HG03175 (cell line): ENCODE results near the gene CABLES2.

Experiments used
- ATAC-seq: cut with Tn5 transposase; IDR thresholded peaks from one replicate; pipeline ENCODE4 v1.9.1; 2021; ENCODE audit warnings: mild to moderate bottlenecking, moderate library complexity; ENCODE audit not compliant: unreplicated experiment

CABLES2 gene

DNA sequence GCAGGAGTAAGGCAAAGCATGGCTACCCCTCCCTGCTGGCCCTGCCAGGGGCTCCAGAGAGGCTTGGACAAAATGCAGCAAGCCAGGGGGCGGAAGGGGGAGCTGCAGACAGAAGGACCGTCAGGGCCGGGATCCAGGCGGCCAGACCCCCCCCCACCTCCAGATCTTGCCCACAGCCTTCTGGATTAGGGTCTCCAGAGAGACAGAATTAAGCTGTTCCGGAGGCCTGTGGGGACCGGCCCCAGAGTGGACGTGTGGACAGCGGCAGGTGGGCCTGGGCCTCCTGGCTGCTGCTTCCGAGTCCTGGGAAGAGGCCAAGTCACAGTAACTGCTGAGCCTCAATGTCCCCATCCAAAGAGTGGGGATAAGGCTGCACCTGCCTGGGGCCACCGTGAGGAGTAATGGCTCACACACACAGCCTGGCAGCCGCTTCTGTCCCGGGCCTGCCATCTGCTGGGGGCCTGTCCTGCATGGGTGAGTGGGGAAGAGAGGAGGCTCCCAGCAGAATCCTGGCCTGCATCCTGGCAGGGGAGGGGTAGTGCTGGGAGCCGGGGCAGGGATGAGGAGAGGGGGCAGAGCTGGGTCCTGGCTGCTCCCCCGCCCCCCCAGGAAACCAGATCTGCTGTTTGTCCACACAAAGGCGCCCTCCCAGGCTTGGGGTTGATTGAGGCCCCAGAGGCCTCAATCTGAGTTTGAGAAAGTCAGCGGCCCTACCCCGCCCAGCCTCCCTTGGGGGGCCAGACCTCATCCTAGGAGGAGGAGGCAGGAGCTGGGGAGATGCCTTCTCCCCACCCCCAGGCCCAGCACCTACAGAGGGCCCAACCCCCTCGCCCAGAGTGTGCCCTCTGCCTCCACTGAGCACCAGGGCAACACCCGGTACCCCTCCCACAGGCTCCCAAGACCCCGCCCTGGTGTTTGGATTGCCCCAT is 43.8 kb downstream of the CABLES2 start:
- ATAC-seq = no peak

DNA sequence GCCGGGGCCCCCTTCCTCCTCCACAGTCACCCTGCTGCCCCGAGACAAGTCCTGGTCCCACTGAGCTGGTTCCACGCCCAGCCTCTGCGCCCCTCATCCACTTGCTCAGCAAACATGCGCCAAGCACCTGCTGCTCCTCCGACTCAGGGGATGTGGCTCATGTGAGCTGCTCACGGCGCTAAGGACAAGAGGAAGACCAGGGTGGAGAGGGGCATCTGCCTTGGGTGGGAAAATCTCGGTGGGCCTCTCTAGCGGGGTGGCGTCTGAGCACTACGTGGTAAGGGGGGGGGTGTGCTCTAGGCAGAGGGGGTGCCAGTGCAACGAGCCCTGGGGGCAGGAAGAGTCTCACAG is 44.5 kb downstream of the CABLES2 start:
- no peak for ATAC-seq

DNA sequence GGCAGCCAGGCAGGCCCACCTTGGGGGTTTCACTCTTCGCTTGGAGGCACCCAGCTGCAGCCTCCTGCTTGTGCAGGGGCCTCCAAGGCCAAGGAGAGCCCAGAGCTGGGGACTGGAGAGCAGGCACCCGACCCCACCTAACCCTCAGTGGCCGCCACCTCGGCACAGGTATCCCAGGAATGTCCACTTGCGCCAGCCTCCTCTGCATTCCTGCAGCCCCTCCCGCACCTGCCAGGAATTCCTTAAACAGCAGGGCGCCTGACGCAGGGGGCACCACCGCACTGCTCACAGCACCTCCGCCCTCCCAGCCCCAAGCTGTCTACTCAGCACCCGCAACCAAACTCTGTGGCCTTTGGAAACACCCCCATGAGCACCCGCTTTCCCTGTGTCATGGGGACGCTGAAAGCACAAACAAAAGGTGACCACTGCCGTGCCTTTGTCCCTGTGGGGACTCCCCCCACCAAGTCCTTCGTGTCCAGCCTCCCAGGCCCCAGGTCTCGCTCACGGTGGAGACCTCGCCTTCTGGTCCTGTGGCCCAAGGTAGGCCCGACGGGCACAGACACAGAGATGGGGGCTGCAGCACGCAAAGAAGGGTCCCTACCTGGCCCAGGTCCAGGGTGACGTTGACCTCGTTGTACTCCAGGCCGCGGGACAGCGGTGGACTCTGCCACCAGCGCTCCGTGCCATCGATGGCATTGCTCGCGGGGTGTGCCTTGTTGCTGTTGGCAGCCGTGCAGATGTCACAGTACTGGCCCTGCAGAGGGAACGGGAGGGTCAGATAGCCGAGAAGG is 45.1 kb downstream of the CABLES2 start:
- no peak for ATAC-seq

DNA sequence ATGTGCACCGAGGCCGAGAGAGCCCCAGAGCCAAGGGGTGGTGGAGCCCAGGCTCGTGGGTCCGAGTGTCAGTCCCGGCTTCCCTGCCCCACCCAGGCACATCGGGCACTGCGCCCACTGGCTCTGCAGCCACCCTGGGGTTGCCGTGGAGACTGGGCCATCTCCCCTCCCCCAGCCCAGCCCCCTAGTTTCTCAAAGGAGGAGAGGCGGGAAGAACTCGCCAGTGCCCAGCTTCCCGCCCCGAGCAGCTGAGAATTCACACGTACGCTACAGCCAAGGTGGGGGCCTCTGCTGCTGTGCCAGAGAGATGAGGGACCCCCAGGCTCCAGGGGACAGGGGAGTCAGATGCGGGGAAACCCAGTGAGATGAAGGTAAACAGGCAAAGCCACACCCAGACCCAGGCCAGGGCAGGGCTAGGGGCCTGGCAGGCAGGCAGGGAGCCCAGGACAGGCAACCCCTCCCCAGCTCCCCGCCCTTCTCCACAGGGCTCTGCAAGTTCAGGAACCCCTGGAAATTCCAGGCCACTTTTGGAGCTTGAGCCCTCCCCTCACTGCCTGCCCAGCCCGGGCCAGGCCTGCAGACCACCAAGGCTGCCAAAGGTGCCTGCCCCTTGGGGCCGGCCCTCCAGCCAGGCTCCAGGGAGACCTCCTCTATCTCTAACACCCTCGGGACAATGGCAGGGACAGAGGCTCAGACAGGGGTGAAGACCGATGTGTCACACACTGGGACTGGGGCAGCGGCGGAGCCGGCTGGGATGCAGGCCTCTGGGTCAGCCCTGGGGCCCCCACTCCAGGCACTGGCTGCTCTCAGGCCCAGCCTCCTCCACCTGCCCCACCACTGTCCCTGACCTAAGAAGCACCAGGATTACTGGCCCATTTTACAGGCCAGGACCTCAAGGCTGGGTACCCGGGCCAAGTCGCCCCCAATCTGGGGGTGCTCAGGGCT is 46.0 kb downstream of the CABLES2 start:
- no peak for ATAC-seq

DNA sequence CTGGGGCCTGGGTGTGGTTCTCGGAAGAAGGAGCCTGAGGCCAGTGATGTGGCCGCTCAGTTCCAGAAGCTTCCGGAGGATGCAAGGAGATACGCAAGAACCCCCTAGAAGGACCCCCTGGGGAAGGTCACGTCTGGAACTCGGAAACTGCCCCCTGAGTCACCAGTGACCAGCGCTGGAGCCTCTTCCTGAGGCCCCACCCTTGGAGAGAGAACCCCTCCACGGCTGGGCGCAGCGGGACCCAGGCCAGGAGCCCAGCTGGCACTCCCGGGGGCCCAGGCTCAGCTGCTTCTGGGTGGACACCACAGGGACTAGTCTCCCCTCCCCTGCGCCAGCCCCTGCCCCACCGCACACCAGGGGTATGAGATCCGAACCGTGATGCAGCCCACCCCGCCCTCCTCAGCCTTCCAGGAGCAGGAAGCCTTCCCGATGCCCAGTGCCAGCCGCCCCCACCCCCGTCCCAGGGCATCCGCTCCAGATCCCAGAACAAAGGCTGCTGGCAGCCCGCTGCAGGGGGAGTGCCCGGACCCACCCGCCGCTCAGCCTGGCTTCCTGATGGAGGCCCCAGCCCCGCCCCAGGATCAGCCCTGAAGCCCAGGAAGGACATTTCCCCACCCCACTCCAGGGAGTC is 47.5 kb downstream of the CABLES2 start:
- ATAC-seq = no peak

DNA sequence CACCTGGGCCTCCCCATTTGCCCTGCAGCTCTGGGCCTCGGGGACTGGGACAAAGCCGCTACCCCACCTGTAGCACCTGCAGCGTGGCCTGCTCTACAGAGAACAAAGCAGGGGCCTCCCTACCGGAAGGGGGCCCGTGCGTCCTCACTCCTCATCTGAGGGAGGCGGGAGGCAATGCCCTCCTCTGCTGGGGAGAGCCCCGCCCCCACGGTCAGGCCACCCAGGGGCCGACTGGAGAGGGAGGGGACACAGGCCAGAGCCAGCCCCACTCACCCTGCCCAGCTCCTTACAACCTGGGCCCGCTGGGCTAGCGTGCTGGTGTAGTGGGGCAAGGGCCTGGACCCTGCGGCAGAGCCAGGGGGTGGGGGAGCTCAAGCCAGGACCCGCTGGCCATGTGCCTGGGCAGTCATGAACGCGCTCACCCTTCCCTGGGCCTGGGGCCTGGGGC is 48.0 kb downstream of the CABLES2 start:
- no peak for ATAC-seq

DNA sequence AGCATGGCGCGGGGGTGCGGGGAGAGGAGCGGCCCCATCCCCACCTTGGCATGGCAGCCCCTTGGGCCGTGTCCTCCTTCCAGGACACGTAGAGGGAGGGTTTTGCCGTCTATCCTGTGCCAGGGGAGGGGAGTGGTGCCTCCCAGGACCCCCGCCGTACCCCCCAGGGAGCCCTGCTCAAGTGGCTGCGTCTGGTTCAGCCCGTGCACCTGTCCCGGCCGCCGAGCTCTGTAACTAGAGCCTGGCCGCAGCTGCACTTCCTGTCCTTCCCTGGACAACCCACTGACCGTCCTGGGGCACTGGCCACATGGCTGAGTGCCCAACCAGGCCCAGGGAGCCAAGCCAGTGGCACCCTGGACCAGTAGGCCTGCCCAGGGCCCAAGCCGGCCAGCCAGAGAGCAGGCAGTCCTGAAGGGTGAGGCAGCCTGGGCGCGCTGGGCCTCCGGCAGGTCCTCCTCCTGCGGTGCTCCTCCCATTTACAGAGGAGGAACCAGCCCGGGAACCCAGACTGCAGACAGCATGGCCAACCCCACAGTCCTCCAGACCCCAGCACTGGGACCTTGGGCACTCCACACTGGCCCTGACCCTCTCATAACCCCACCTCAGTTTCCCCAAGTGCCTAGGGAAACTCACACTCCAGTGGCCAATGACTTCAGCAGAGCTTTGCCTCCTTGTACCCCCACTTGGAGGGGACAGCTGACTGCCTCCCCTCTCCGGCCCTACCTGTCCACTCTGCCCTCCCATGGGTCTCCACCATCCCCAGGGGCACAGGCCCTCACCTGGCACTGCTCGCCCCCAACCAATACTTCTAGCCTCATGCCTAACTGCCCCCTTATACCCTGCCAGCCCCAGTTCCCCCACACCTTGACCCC is 48.7 kb downstream of the CABLES2 start:
- ATAC-seq = no peak

DNA sequence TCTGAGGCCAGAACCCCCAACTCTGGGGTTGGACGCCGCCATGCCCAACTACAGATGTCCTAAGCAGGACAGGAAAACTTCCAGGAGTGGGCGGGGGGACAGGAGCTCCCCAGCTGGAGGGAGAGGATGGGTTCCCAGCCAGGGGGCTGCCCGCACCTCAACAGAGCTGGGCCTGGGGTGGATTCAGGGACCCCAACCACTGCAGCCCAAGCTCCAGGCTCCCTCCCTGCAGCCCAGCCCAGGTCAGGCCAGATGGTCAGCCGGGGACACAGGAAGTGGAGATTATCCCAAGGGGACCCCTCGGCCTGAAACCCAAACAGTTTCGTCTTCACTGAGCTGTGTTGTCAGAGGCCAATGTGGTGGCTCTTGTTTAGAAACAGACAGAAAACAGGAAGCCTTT is 49.4 kb downstream of the CABLES2 start:
- ATAC-seq = no peak

DNA sequence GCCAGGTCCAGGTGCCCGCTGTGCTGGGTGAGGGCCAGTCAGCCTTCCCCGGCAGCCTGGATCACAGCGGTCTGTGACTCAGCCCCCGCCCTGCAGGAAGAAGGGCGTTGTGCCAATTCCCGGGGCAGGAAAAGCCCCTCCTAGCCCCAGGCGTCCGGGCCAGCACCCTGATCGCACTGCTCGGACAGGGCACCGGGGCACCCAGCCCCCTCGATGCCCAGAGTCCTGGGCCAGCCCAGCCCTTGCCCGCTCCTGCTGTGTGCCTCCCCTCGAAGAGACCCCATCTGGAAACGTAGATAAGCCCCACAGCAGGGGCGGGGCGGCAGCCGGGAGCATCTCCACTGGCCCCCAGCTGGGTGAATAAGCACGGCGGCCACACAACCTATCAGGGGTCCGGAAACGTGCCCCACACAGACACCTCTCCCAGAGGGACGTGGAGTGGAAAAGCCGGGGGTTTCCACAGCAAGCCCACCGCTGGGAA is 49.9 kb downstream of the CABLES2 start:
- no peak for ATAC-seq

GRCh38 chr20:62356589-62357186 is 50.4 kb downstream of the CABLES2 start:
- ATAC-seq = no peak

GRCh38 chr20:62355878-62356588 is 51.1 kb downstream of the CABLES2 start:
- ATAC-seq = no peak

DNA sequence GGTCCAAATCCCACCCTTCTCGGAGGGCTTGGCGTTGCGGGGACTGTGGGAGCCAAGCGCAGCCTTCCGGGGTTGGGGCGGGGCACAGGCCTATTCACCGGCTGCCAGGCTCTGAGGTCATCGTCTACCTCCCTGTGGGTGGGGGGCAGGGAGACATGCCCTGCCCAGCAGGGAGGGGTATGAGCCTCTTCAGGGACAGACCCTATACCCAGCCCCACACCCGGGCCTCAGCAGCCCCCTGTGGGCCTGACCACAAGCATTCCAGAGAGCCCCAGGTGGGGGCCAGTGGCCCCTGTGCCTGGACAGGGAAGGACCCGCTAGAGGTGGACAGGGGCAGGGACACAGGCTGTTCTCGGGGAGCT is 51.6 kb downstream of the CABLES2 start:
- ATAC-seq = no peak

DNA sequence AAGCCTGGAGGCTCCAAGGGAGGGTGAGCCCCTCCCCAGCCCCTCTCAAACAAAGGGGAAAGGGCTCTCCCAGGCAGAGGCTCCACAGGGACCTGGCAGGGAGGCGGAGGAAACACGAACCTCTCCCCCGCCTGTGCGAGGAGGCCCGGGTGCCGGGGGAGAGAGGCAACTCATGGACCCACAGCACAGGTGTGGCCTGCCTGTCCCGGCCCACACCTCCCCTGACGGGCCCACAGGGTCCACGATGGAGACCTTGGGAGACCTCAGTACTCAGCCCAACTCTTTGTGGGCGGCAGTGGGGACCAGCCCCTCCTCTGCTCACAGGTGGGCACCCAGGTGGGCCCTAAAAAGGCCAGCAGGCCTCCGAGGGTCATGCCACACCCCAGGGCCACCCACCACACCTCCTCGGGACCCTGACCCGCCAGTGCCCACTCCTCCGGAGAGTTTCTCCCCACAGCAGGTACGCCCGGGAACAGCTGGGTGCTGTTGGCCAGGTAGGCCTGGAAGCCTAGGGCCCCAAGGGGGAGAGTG is 52.2 kb downstream of the CABLES2 start:
- no peak for ATAC-seq

DNA sequence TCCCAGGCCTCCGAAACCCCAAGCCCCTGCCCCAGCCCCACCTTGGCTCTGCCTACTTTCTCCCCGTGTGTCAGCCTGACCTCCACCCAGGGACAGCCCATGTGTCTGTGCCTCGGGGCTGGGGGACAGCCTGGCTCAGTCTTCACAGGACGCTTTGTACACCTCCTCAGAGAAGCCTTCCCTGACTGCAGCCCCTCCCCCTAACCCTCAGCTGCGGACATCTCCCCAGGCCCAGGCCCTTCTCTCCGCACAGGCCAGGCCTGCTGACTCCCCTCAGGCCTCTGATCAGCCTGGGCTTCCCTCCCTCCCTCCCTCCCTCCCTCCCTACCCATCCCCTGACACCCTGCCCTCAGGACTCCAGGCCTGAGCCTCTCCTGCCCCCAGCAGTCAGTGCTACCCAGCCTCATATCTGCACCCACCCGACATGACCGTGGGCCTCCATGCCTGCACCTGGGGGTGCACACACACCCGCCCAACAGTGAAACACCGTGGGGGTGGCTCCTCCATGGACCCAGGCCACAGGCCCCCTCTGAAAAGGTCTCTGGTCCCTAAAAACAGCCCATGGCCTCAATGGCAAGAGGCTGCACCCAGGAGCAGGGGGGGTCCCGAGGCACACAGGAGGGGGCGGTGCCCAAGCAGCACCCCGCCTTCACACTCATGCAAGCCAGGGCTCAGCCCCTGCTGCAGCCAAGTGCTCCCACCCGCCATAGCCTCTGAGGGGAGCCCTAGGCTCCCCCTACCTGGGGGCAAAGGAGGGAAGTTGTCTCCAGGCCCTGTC is 52.9 kb downstream of the CABLES2 start:
- ATAC-seq = no peak

DNA sequence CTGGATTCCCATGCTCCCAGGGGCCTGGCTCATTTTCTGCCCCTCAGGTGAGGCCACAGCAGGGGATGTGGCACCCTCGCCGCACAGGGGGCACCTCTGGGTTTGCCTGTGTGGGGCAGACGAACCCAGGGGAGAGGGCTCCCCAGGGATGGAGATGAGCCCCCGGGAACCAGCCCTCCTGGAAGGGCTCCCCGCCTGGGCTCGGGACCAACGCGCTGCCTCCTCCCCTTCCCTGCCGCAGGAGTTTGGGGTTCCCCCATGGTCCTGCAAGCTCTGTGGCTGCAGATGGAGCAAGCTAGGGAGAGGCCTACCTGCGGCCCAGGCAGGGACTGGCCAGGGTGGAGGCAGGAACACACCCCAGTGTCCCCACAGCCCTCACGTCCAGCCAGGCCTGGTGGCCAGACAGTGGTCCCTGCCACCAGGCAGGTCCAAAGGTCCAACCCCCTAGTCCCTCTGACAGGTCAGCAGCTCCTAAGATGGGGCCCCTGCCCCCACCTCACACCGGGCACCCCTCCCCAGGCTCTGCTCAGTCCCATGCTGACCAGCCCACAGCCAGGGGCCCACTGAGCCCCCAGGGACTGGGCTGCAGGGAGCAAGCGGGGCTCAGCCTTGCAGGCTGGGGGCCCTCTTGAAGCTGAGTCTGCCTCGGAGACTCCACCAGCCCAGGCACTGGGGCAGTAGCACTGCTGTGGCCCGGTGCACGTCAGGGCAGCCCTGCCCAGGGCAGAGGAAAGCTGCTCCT is 53.6 kb downstream of the CABLES2 start:
- ATAC-seq = no peak

- ATAC-seq = no peak
Observed at GRCh38 chr20:62352402-62353288, 54.4 kb downstream of the CABLES2 start.
